Measurements from ENCODE around the gene AP1G2.

The AP1G2 gene

GRCh38 chr14:23580152-23580926 is 12.7 kb upstream of the AP1G2 start:
- Histone ChIP-seq H3K4me3 (ENCODE audit: low read depth, low read length) (no peak overlapping the region), H3K27me3 (replicated peaks) (peaks cover 40% of the 10 kb centered on the region), H3K27ac (no peak overlapping the region), H3K36me3 (replicated peaks) (no peaks in the 10 kb centered on the region)
- no peak for DNase-seq
- no peak for TF ChIP-seq CTCF (IDR thresholded peaks at IDR 0.05; ENCODE audit: low read depth, low read length, missing control alignments)
- in situ Hi-C loops (cut with HindIII; ENCODE audit: low pct_ligation_motif_present, low sequenced_read_pairs), result no loop called here

- peaks cover 44% of the 10 kb centered on the region for H3K27me3 ChIP-seq (replicated peaks)
- no peak for DNase-seq
- no peak overlapping the region for H3K27ac ChIP-seq
- H3K4me3 ChIP-seq (ENCODE audit: low read depth, low read length), result no peak overlapping the region
- in situ Hi-C loops (cut with HindIII; ENCODE audit: low pct_ligation_motif_present, low sequenced_read_pairs), result no loop called here
- H3K36me3 ChIP-seq (replicated peaks), result no peaks in the 10 kb centered on the region
- TF ChIP-seq CTCF (IDR thresholded peaks at IDR 0.05; ENCODE audit: low read depth, low read length, missing control alignments), result no peak
These were observed 12.1 kb upstream of the AP1G2 start for GRCh38 chr14:23579739-23580138.

DNA sequence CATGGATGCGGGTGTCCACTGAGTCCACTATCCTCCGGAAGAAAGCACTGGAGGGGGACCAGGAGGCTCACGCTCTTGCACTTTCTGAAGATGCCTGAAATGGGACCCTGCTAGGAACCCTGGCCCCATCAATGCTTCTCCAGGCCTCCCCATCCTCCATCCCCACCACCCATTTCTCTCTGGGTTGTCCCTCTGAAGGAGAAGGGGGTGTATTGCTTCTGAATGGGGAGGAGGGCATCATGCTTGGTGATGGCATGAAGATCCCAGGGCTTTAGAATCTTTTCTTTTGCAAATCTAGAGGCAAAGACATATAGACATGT is 11.7 kb upstream of the AP1G2 start:
- Histone ChIP-seq H3K4me3 (ENCODE audit: low read depth, low read length) (no peak overlapping the region), H3K27me3 (replicated peaks) (peaks cover 44% of the 10 kb centered on the region), H3K27ac (no peak overlapping the region), H3K36me3 (replicated peaks) (no peaks in the 10 kb centered on the region)
- no peak for TF ChIP-seq CTCF (IDR thresholded peaks at IDR 0.05; ENCODE audit: low read depth, low read length, missing control alignments)
- in situ Hi-C loops (cut with HindIII; ENCODE audit: low pct_ligation_motif_present, low sequenced_read_pairs), result no loop called here
- no peak for DNase-seq

- Histone ChIP-seq H3K4me3 (ENCODE audit: low read depth, low read length) (no peak within 1 kb of the TSS), H3K27ac (no peak within 1 kb of the TSS), H3K27me3 (replicated peaks) (peaks cover 44% of the 10 kb centered on the region), H3K36me3 (replicated peaks) (no peaks in the 10 kb centered on the region)
- in situ Hi-C loops (cut with HindIII; ENCODE audit: low pct_ligation_motif_present, low sequenced_read_pairs), result no loop called here
- DNase-seq, result no peak
- no peak for TF ChIP-seq CTCF (IDR thresholded peaks at IDR 0.05; ENCODE audit: low read depth, low read length, missing control alignments)
These were observed 11.1 kb upstream of the AP1G2 start, which contains the start of gene JPH4 for GRCh38 chr14:23578560-23579310. Gene JPH4 (minus strand): TSS chr14:23578790. CDS start chr14:23577453, 1,337 bp downstream.

GRCh38 chr14:23577710-23578392 is 10.3 kb upstream of the AP1G2 start:
- in situ Hi-C loops (cut with HindIII; ENCODE audit: low pct_ligation_motif_present, low sequenced_read_pairs), result no loop called here
- Histone ChIP-seq H3K36me3 (replicated peaks) (no peaks in the 10 kb centered on the region), H3K27me3 (replicated peaks) (peaks cover 44% of the 10 kb centered on the region), H3K4me3 (ENCODE audit: low read depth, low read length) (no peak overlapping the region), H3K27ac (no peak overlapping the region)
- no peak for TF ChIP-seq CTCF (IDR thresholded peaks at IDR 0.05; ENCODE audit: low read depth, low read length, missing control alignments)
- no peak for DNase-seq

All from brain microvascular endothelial cell (primary cell).